ENCODE data around the gene POTEE.
"Not testable (repeated sequence)": the region's sequence is repeated elsewhere in the genome, so short reads cannot be mapped to it uniquely, and the experiment has no call there.

The POTEE gene

GRCh38 chr2:131209030-131209772 lies at the start of gene POTEE:
Gene POTEE, plus strand, starts transcription at chr2:131209536. Its CDS starts 8,867 bp downstream, at chr2:131218403.
- DNase-seq, result not testable (repeated sequence)

GRCh38 chr2:131165562-131165961 lies 43.8 kb upstream of the POTEE start:
- DNase-seq, result not testable (repeated sequence)

- no peak for DNase-seq
Measured at GRCh38 chr2:131168538-131168937, 40.8 kb upstream of the POTEE start.

- not testable (repeated sequence) for DNase-seq
Measured at GRCh38 chr2:131178050-131178449, 31.3 kb upstream of the POTEE start.

- not testable (repeated sequence) for DNase-seq
Measured at GRCh38 chr2:131178721-131179418, 30.5 kb upstream of the POTEE start.

GRCh38 chr2:131181451-131181850 lies 27.9 kb upstream of the POTEE start:
- DNase-seq, result not testable (repeated sequence)

- DNase-seq, result not testable (repeated sequence)
Measured at GRCh38 chr2:131193421-131193820, 15.9 kb upstream of the POTEE start.

GRCh38 chr2:131196186-131196585 lies 13.2 kb upstream of the POTEE start:
- DNase-seq, result not testable (repeated sequence)

GRCh38 chr2:131201098-131201497 lies 8.2 kb upstream of the POTEE start:
- DNase-seq, result no peak

- not testable (repeated sequence) for DNase-seq
Measured at GRCh38 chr2:131207839-131208238, 1.5 kb upstream of the POTEE start.

GRCh38 chr2:131209773-131210104 lies 403 bp downstream of the POTEE start:
- not testable (repeated sequence) for DNase-seq

- DNase-seq, result not testable (repeated sequence)
Measured at GRCh38 chr2:131210434-131211211, 1.3 kb downstream of the POTEE start.

- not testable (repeated sequence) for DNase-seq
Measured at GRCh38 chr2:131217238-131217986, 8.1 kb downstream of the POTEE start.

- peak; percentile 1 for DNase-seq
Measured at GRCh38 chr2:131235543-131236449, 26.5 kb downstream of the POTEE start.
